ENCODE measurements around the gene UROC1.

DNA sequence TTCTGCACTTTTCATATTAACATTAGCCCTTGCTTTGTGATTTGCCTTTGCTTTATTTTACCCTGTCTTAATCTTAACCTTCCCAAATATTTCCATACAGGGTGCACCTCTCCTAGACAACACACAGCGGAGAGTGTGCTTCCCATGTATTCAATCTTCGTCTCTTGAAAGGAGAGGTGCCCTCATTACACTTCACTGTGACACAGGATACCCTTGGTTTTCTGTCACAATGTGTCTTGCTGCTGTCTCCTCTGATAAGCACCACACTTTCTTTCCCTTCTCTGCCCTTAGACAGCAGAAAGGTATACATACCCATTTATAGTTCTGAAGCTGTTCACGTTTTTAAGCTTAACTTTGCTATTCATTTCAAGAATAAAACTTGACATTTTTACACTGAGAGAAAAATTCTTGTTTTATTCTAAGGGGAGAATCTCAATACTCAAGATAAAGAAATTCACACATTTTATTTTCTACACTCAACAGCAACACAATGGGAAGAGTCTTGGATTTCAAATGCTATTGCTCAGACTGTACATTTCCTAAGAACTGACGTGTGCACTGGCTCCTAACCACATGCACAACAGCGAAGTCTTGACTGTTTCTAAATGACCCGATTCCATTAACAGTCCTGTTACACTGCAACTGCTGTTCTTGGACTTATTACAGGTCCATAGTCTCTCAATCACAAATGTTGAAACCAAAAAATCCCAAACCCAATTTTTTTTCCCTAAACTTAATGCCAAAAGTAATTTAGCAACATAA lies 63.0 kb downstream of the UROC1 start:
- TF ChIP-seq, protein P1, sequence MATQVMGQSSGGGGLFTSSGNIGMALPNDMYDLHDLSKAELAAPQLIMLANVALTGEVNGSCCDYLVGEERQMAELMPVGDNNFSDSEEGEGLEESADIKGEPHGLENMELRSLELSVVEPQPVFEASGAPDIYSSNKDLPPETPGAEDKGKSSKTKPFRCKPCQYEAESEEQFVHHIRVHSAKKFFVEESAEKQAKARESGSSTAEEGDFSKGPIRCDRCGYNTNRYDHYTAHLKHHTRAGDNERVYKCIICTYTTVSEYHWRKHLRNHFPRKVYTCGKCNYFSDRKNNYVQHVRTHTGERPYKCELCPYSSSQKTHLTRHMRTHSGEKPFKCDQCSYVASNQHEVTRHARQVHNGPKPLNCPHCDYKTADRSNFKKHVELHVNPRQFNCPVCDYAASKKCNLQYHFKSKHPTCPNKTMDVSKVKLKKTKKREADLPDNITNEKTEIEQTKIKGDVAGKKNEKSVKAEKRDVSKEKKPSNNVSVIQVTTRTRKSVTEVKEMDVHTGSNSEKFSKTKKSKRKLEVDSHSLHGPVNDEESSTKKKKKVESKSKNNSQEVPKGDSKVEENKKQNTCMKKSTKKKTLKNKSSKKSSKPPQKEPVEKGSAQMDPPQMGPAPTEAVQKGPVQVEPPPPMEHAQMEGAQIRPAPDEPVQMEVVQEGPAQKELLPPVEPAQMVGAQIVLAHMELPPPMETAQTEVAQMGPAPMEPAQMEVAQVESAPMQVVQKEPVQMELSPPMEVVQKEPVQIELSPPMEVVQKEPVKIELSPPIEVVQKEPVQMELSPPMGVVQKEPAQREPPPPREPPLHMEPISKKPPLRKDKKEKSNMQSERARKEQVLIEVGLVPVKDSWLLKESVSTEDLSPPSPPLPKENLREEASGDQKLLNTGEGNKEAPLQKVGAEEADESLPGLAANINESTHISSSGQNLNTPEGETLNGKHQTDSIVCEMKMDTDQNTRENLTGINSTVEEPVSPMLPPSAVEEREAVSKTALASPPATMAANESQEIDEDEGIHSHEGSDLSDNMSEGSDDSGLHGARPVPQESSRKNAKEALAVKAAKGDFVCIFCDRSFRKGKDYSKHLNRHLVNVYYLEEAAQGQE (IDR thresholded peaks at IDR 0.05; ENCODE audit: insufficient read depth in 1 of 2, low read depth in 2 of 2, low read length in 2 of 2) = no peak
- TF ChIP-seq POLR2AphosphoS5 (IDR thresholded peaks at IDR 0.05; ENCODE audit: low read depth, low read length) = no peak
- no peak for TF ChIP-seq SIN3A (IDR thresholded peaks at IDR 0.05; ENCODE audit: borderline replicate concordance, insufficient read depth, low read length)
- no peak for TF ChIP-seq TAF1 (IDR thresholded peaks at IDR 0.05; ENCODE audit: borderline replicate concordance, insufficient read depth, low read length)

Data from PFSK-1 (cell line).